HG03521 (cell line): ENCODE data around the gene CNGA3.
"Not testable (repeated sequence)": the region's sequence is repeated elsewhere in the genome, so short reads cannot be mapped to it uniquely, and the experiment has no call there.

Source experiments
- ATAC-seq: cut with Tn5 transposase; IDR thresholded peaks from one replicate; pipeline ENCODE4 v1.9.1; 2021; ENCODE audit warnings: mild to moderate bottlenecking, moderate library complexity; ENCODE audit not compliant: unreplicated experiment

Gene CNGA3

DNA sequence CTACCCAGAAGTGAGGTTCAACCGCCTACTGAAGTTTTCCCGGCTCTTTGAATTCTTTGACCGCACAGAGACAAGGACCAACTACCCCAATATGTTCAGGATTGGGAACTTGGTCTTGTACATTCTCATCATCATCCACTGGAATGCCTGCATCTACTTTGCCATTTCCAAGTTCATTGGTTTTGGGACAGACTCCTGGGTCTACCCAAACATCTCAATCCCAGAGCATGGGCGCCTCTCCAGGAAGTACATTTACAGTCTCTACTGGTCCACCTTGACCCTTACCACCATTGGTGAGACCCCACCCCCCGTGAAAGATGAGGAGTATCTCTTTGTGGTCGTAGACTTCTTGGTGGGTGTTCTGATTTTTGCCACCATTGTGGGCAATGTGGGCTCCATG, 49.7 kb downstream of the CNGA3 start:
- no peak for ATAC-seq

GRCh38 chr2:98396745-98397355, 50.6 kb downstream of the CNGA3 start:
- ATAC-seq = no peak

- ATAC-seq = no peak
Observed at GRCh38 chr2:98399140-98399539, 52.9 kb downstream of the CNGA3 start.

DNA sequence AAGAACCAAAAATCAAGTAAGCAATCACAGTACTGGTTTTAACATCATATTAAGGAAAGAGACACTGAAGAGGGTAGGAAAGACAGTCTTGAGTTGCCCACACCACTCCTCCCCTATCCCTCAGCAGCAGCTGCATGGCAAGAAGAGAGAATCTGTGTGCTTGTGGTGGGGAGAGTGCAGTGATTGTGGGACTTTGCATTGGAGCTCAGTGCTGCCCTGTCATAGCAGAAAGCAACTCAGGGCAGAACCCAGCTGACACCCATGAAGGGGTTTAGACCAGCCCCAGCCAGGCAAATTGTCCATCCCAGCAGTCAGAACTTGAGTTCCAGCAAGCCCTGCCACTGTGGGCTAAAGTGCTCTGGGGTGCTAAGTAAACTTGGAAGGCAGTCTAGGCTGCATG, 57.6 kb downstream of the CNGA3 start:
- no peak for ATAC-seq

DNA sequence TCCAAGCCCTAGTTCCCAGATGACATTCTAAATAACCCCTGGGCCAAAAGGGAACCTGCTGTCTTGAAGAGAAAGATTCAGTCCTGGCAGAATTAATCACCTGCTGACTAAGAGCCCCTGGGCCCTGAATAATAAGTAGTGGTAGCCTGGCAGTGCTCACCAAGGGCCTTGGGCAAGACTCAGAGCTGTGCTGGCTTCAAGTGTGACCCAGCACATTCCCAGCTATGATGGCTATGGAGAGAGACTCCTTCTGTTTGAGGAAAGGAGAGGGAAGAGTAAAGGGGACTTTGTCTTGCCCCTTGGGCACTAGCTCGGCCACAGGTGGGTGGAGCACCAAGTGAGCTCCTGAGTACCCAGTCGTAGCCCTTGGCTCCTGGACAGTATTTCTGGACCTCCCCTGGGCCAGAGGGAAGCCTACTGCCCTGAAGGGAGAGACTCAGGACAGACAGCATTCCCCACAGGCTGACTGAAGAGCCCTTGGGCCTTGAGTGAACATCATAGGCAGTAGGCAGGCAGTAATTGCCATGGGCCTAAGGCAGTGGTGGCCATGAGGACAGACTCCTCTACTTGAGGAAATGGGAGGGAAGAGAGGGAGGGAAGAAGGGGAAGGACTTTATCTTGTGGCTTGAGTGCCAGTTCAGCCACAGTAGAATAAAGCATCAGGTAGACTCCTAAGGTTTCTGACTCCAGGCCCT, 58.4 kb downstream of the CNGA3 start:
- no peak for ATAC-seq

DNA sequence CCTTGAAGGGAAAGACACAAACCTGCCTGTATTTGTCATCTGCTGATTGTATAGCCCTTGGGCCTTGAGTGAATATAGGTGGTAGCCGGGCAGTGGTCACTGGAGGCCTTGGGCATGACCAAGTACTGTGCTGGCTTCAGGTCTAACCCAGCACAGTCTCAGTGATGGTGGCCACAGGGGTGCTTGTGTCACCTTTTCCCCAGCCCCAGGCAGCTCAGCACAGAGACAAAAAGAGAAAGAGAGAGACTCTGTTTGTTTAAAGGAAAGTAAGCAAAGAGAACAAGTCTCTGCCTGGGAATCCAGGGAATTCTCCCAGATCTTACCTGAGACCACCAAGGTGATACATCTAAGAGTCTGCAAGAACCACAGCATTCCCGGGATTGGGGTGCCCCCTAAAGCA, 59.0 kb downstream of the CNGA3 start:
- ATAC-seq = no peak

DNA sequence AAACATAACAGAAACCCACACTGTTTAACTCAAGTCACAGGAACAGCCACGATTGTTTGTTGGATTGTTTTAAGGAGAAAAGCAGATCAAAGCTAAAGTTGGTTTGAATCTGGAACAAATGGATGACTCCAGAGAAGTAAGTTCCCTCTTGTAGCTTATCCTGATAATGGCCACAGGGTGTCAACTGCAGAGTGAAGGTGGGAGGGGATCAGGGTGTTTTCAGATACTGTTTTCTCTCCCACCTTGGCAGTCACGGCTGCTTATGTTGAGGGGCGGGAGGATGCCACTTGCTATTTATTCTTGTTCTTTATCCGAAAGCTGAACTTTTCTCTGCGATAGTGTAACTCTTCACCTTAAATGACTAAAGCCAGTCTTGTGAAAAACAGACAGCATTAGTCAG, 61.9 kb downstream of the CNGA3 start:
- ATAC-seq = no peak

- ATAC-seq = no peak
Observed at GRCh38 chr2:98412751-98413458, 66.6 kb downstream of the CNGA3 start.

- ATAC-seq = not testable (repeated sequence)
Observed at GRCh38 chr2:98414246-98414645, 68.0 kb downstream of the CNGA3 start.

DNA sequence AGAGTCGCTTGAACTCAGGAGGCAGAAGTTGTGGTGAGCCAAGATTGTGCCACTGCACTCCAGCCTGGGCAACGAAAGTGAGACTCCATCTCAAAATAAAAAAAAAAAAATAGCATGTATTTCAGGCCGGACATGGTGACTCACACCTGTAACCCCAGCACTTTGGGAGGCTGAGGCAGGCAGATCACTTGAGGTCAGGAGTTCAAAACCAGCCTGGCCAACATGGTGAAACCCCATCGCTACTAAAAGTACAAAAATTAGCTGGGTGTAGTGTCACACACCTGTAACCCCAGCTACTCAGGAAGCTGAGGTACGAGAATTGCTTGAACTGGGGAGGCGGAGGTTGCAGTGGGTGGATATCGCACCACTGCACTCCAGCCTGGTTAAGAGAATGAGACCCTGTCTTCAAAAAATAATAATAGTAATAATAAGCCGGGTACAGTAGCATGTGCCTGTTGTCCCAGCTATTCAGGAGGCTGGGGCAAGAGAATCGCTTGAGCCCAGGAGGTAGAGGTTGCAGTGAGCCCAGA, 69.5 kb downstream of the CNGA3 start:
- not testable (repeated sequence) for ATAC-seq

DNA sequence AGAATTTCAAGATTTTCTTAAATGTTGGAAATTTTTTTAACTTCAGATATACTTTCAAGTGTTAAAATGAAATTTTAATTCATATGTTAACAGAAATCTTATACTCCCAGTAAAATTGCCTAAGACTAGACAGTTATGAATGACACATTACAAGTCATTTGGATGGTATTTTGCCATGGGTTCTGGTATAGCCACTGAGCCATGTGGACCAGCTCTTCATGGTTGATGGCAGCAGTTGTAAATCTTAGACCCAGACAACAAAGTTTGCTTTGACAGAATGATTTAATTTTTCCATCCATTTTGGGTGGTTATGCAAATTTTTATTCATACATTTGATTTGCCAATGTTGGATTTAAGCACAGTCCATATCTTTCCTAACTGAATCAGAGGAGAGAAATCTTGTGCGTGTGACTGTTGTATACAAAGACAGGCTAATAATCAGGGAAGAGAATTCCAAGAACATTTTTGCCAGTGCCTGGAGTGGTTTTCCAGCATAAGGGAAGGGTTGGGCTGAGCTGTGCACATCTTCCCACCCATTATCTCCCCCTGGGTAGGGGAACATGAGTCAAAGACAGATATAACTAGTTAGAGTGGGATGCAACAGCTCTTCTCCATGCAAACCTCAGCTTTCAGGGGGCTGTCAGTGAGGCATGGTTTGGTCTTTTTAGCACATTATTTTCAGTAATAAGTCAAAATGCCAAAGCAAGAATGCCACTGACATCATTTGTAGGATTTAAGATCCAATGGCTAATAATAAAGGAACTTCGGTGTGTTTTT, 70.3 kb downstream of the CNGA3 start:
- no peak for ATAC-seq

GRCh38 chr2:98419544-98419943, 73.3 kb downstream of the CNGA3 start:
- ATAC-seq = no peak

- ATAC-seq = no peak
Observed at GRCh38 chr2:98419977-98420725, 73.9 kb downstream of the CNGA3 start.

- no peak for ATAC-seq
Observed at GRCh38 chr2:98422449-98422848, 76.2 kb downstream of the CNGA3 start.

DNA sequence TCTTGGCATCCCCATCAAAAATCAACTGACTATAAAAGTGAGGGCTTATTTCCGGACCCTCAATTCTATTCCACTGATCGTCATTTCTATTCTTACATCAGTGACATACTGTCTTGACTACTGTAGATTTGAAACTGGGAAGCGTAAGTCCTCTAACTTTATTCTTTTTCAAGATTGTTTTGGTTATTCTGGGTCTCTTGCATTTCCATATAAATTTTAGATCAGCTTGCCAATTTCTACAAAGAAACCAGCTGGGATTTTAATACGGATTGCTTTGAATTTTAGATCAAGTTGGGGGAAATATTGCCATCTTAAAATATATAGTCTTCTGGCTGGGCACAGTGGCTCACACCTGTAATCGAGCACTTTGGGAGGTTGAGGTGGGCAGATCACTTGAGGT, 80.5 kb downstream of the CNGA3 start:
- no peak for ATAC-seq

GRCh38 chr2:98432145-98432544, 85.9 kb downstream of the CNGA3 start:
- no peak for ATAC-seq

DNA sequence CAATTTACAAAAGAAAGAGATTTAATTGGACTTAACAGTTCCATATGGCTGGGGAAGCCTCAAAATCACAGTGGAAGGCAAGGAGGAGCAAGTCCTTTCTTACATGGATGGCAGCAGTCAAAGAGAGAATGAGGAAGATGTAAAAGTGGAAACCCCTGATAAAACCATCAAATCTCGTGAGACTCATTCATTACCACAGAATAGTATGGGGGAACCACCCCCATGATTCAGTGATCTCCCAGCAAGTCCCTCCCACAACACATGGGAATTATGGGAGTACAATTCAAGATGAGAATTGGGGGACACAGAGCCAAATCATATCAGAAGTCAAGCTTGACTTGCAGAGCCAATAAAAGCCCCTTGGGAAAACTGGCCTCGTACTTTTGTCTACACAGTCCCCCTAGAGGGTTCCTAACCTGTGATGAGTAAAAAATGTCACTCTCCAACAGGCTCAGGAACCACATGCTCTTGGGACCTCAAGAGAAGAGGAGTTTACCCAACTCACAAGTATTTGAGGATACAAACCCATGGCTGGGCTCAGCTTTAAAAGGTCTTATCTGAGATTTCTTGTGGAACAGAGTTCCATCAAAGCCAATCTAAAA, 87.2 kb downstream of the CNGA3 start:
- no peak for ATAC-seq

DNA sequence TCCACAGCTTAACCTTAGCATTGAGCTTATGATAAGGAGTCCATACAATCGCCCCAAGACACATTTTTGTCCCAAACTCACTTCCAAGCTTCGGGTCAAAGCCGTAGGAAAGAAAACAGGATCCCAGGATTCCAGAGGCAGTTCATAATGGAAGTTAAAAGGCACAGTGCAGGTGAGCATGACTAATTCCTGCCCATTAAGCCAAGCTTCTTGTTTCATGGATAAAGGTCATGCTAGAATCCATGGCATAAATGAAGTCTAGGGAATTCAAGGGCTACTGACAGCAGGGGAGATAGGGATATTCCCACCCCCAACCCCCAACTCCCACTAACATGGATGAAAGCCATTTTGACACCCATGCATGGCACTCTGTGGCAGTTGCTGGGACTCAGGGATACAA, 88.2 kb downstream of the CNGA3 start:
- ATAC-seq = no peak

DNA sequence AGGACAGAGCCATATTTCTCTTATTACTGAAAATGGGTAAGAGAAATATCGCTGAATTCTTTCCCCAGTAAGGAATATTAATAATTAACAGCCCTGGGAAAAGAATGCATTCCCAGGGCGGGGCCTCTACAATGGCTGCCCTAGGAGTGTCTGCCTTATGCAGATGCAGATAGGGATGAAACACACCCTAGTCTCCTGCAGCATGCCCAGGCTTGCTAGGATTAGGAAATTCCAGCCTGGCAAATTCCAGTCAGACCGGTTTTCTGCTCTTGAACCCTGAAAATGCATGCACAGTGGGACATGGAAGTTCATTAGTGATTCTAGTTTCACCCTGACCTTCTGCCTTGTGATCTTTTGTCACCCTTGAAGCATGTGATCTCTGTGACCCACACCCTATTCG, 89.4 kb downstream of the CNGA3 start:
- not testable (repeated sequence) for ATAC-seq

- no peak for ATAC-seq
Observed at GRCh38 chr2:98436734-98437133, 90.5 kb downstream of the CNGA3 start.
